IPS-15b (cell line): ENCODE measurements around the gene PRRC2B.
"Not testable (repeated sequence)": the region's sequence is repeated elsewhere in the genome, so short reads cannot be mapped to it uniquely, and the experiment has no call there.

Experiments
- H3K27me3 ChIP-seq: one replicate; pipeline ENCODE4 v1.6.1; 2013; ENCODE audit warnings: low read length; ENCODE audit not compliant: control insufficient read depth, insufficient read depth
- H3K36me3 ChIP-seq: one replicate; pipeline ENCODE4 v1.6.1; 2013; ENCODE audit warnings: low read length; ENCODE audit not compliant: control insufficient read depth, insufficient read depth
- H3K4me1 ChIP-seq: one replicate; pipeline ENCODE4 v1.6.1; 2013; ENCODE audit warnings: mild to moderate bottlenecking, low read length; ENCODE audit not compliant: control insufficient read depth, insufficient read depth
- H3K4me3 ChIP-seq: one replicate; pipeline ENCODE4 v1.5.1; 2013; ENCODE audit warnings: low read depth, low read length
- H3K9ac ChIP-seq: one replicate; pipeline ENCODE4 v1.6.1; 2013; ENCODE audit warnings: low read depth, mild to moderate bottlenecking, low read length
- H3K9me3 ChIP-seq: one replicate; pipeline ENCODE4 v1.6.1; 2013; ENCODE audit warnings: mild to moderate bottlenecking, low read length; ENCODE audit not compliant: control insufficient read depth, insufficient read depth

Gene PRRC2B

DNA sequence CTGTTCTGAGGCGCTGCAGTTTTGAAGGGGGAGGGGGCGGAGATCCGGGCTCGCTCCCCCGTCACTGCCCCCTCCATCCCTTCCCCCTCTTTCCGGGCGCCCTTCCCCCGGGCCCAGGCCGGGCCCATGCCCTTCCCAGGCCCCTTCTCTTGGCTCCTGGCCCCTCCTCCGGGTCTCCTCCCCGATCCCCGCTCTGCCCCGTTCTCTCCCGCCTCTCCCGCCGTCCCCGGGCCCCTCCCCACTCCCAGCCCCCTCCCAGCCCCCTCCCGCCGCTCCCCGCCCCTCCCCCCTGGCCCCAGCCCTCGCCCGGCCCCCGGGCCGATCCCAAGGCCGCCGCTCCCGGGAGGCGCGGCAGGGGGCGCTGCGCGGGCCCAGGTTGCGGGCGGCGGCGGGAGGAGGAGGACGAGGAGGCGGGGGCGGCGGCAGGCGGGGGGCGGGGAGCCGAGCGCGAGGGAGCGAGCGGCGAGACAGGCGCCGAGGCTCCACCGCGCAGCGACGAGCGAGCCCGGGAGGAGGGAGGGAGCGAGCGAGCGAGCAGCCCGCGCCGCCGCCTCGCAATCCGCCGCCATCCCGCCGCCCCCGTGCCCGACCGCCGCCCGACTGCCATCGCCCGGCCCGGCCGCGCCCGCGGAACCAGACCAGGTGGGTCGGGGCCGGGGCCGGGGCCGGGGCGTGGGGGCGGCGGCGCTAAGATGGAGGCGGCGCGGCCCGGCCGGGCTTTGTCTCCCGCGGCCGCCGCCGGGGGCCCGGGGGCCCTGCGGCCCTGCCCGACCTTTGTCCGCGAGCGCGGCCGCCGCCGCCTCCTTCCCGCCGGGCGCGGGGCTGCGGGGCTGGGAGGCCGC lies at the start of gene PRRC2B:
PRRC2B (plus strand) TSS at position 465 of the 842 bp plus-strand sequence. CDS start 36,059 bp downstream, outside the sequence.
- H3K9me3 ChIP-seq: no peaks in the 10 kb centered on the region
- peak within 1 kb of the TSS; percentile 93 for H3K4me3 ChIP-seq

DNA sequence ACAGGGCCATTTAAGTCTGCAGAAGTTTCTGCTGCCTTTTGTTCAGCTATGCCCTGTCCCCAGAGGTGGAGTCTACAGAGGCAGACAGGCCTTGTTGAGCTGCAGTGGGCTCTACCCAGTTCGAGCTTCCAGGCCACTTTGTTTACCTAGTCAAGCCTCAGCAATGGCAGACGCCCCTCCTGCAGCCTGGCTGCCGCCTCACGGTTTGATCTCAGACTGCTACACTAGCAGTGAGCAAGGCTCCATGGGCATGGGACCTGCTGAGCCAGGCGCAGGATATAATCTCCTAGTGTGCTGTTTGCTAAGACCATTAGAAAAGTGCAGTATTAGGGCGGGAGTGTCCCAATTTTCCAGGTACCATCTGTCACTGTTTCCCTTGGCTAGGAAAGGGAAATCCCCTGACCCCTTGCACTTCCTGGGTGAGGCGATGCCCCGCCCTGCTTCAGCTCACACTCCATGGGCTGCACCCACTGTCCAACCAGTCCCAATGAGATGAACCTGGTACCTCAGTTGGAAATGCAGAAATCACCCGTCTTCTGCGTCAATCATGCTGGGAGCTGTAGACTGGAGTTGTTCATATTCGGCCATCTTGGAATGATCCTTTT lies 48.9 kb upstream of the PRRC2B start:
- H3K4me1 ChIP-seq, H3K36me3 ChIP-seq, H3K9me3 ChIP-seq, H3K9ac ChIP-seq, H3K4me3 ChIP-seq, H3K27me3 ChIP-seq: not testable (repeated sequence)

More for the DNA sequence above, at the start of gene PRRC2B:
- no peaks in the 10 kb centered on the region for H3K27me3 ChIP-seq
- peaks cover 6% of the 10 kb centered on the region for H3K36me3 ChIP-seq
- peak within 1 kb of the TSS; percentile 97 for H3K9ac ChIP-seq
- peaks cover 30% of the 10 kb centered on the region for H3K4me1 ChIP-seq

DNA sequence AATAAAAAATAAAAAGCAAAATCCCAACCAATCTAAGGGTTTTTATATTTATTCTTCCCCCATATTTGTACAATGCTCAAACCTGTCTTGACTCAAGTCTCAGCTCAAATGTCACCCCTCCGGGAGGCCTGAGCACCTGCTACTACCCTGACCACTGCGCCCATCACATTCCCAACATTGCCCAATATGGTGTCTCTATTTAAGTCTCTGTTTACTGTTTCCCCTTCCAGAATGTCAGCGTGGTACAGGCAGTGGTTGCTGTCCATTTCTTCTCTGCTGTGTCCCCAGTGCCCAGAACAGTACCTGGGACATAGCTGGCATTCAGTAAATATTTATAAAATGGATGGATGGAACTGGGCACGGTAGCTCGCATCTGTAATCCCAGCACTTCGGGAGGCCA lies 47.3 kb upstream of the PRRC2B start:
- Histone ChIP-seq H3K4me3 (no peak overlapping the region), H3K27me3 (no peaks in the 10 kb centered on the region), H3K36me3 (no peaks in the 10 kb centered on the region), H3K9me3 (no peaks in the 10 kb centered on the region), H3K9ac (no peak overlapping the region), H3K4me1 (peaks cover 5% of the 10 kb centered on the region)

DNA sequence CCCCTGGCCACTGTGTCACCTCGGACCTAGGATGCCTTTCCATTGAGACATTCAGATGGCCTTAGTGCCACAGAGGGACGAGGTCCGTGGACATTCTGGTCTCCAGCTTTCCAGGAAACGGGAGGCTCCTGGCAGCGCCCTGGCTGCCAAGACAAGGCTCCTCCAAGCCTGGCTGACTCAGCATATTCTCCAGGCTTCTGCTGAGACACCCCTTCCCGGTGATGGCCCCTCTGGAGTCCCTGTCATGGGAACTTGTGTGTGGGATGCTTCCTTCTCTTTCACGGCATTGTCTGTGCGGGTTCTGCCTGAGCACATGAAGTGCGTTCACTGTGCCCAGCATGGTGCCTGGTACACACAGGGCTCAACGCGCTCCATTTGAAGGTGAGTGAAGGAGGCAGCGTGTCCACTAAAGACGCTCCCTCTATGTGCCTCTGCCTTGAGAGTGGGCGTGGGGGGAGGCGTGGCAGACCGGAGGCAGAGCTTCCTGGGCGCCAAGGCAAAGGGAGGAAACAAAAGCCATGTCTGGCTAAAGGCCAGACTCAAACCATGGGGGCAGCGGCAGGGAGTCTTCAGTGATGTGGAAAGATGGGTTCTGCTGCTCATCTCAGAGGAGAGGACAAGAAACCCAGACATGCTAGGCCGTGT lies 46.4 kb upstream of the PRRC2B start:
- H3K9ac ChIP-seq: no peak overlapping the region
- H3K36me3 ChIP-seq: no peaks in the 10 kb centered on the region
- H3K4me3 ChIP-seq: no peak overlapping the region
- H3K9me3 ChIP-seq: no peaks in the 10 kb centered on the region
- peaks cover 5% of the 10 kb centered on the region for H3K4me1 ChIP-seq
- no peaks in the 10 kb centered on the region for H3K27me3 ChIP-seq

DNA sequence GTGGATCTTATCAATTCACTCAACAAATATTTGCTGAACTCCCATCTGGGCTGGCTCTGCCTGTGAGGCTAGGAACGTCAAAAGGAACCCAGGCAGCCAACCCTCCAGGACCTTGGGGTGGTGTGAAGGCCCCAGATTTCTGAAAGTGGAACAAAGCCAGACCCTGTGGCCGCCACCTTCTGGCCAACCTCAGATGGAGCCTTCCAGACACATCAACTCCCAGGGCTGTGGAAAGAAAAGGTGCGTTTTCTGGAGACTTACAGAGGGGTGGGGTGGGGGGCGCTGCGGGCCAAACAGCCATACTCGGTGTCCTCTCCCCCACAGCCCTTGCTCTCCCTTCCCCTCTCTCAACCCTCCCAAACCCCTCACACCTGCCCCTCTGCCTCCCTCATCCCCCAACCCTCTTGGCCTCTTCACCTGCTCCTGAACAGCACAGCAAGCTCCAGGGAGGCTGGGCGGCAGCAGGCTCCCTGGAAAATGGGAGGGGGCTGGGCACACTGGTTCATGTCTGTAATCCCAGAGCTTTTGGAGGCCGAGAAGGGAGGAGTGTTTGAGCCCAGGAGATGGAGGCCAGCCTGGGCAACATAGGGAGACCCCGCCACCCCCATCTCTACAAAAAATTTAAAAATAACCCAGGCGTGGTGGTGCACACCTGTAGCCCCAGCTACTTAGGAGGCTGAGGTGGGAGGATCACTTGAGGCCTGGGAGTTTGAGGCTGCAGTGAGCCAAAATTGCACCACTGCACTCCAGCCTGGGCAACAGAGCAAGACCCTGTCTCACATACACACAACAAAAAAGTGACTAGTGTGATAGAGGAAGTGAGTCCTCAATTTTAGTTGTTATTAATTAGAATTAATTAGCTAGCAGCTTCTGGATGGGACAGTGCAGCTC lies 45.0 kb upstream of the PRRC2B start:
- Histone ChIP-seq H3K9me3 (no peaks in the 10 kb centered on the region), H3K9ac (no peak overlapping the region), H3K4me3 (no peak overlapping the region), H3K27me3 (no peaks in the 10 kb centered on the region), H3K36me3 (no peaks in the 10 kb centered on the region), H3K4me1 (peaks cover 5% of the 10 kb centered on the region)

DNA sequence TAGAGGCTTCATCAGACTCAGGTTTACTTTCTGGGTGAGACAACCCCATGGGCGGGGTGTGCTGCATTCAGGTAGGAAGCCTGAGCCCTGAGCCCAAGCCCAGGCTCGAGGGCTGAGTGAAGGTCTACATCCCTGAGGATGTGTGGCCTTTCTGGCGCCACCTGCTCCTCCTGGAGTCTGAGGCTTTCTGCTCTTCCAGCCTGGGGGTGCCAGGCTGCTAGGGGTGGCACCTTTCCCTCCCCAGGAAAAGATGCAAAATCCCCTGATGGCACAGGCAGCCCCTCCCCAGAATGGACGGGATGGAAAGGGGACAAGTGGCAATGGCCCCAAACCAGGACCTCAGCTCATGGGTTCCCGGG lies 44.4 kb upstream of the PRRC2B start:
- no peaks in the 10 kb centered on the region for H3K36me3 ChIP-seq
- peak overlapping the region; percentile 2 for H3K9ac ChIP-seq
- peak overlapping the region; percentile 15 for H3K4me3 ChIP-seq
- peaks cover 5% of the 10 kb centered on the region for H3K4me1 ChIP-seq
- no peaks in the 10 kb centered on the region for H3K9me3 ChIP-seq
- no peaks in the 10 kb centered on the region for H3K27me3 ChIP-seq

DNA sequence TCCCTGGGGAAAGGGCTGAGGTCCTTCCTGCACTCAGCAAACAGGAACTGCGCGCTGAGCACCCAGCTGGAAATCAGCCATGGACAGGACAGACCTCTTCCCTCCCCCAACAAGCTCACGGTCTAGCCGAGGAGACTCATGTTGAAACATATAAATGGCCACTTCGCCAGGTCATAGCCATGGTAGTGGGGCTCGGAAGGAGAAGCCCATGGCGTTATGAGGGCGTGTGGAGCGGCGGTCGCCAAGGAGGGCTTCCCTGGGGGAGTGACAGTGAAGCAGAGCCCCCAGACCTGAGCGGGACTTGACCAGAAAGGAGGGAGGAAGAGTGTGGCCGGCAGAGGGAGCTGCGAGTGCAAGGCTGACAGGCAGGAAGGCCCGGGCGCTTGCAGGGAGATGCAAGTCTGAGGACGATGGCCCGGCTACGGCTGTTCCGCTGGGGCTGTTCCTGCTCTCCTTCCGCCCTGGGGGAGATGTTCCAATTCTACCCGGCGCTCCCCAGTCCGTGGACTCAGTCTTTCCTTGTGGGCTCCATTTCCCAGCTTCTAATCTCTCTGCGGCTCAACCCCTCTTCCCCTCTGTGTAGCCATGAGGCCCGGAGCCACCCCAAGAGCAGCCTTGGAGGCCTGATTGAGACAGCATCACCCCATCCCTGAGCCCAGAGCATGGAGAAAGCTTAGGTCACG lies 43.9 kb upstream of the PRRC2B start:
- Histone ChIP-seq H3K9me3 (no peaks in the 10 kb centered on the region), H3K27me3 (no peaks in the 10 kb centered on the region), H3K36me3 (no peaks in the 10 kb centered on the region), H3K4me3 (peak overlapping the region; percentile 15), H3K4me1 (peaks cover 5% of the 10 kb centered on the region), H3K9ac (peak overlapping the region; percentile 2)

DNA sequence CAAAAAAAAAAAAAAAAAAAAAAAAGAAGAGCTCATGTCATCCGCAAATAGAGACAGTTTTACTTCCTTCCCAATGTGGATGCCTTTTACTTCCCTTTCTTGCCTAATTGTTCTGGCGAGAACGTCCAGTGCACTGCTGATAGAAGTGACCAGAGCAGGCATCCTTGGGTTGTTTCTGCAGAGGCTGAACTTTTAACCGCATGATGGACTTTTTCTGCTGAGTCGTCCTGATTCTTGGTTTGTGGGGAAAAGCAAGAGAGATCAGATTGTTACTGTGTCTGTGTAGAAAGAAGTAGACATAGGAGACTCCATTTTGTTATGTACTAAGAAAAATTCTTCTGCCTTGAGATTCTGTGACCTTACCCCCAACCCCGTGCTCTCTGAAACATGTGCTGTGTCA lies 37.4 kb upstream of the PRRC2B start:
- H3K9ac ChIP-seq, H3K9me3 ChIP-seq, H3K36me3 ChIP-seq: not testable (repeated sequence)

DNA sequence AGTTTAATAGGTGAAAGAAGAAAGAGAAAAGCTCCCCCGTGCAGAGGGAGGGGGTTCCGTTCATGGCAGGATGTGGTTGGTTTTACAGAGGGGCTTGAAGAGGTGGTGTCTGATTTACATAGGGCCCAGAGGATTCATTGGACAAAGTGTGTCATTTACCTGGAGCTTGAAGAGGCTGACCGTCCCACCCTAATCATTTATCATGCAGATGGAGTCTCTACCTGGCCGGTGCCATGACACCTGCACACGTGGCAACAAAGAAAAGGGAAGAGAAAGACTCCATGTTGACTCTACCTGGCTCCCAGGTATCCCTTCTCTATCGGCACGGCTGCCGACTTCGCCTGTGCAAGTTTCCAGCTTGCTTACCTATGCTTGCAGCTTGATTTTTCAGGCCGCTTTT lies 35.3 kb upstream of the PRRC2B start:
- Histone ChIP-seq H3K9ac (peak overlapping the region; percentile 37), H3K4me3 (no peak overlapping the region), H3K27me3 (no peaks in the 10 kb centered on the region), H3K36me3 (no peaks in the 10 kb centered on the region), H3K9me3 (no peaks in the 10 kb centered on the region), H3K4me1 (peaks cover 6% of the 10 kb centered on the region)

More for the DNA sequence above, 37.4 kb upstream of the PRRC2B start:
- not testable (repeated sequence) for H3K27me3 ChIP-seq, H3K4me3 ChIP-seq, H3K4me1 ChIP-seq

DNA sequence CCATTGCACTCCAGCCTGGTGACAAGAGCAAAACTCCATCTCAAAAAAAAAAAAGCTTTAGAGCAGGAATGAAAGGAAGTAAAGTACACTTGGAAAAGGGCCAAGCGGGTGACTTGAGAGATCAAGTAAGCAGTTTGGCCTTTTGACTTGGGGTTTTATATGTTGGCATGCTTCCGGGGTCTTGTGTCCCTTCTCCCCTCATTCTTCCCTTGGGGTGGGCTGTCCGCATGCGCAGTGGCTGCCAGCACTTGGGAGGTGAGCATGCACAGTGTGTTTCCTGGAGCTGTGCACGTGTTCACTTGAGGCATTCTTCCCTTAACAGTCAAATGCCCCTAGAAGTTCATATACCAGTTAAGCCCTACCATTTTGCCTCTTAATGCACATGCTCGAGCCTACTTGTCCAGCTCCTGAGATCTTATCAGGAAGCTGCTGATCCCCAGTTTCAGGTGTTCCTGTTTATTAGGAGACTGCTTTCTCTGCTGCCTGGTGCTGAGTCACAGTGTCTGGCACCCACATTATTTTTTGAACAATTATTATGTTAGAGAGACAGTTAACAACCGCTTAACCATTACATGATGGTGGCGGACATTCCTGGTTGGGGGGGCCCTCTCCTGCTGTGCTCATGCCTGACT lies 32.6 kb upstream of the PRRC2B start:
- Histone ChIP-seq H3K4me1 (peaks cover 6% of the 10 kb centered on the region), H3K9me3 (no peaks in the 10 kb centered on the region), H3K27me3 (no peaks in the 10 kb centered on the region), H3K4me3 (no peak overlapping the region), H3K9ac (no peak overlapping the region), H3K36me3 (no peaks in the 10 kb centered on the region)
